Stimulated activated CD4-positive, alpha-beta T cell treated with anti-CD3 and anti-CD28 coated beads, Interleukin-4, amount 100 ng/mL, for 4 hours (primary cell): ENCODE results near the gene SMCO4.
"Not testable (repeated sequence)": the region's sequence is repeated elsewhere in the genome, so short reads cannot be mapped to it uniquely, and the experiment has no call there.

Source experiments
- DNase-seq, 2 experiments: peaks; one replicate each; pipeline ENCODE4 v3.0.0-alpha.2; 2020

SMCO4 gene

DNA sequence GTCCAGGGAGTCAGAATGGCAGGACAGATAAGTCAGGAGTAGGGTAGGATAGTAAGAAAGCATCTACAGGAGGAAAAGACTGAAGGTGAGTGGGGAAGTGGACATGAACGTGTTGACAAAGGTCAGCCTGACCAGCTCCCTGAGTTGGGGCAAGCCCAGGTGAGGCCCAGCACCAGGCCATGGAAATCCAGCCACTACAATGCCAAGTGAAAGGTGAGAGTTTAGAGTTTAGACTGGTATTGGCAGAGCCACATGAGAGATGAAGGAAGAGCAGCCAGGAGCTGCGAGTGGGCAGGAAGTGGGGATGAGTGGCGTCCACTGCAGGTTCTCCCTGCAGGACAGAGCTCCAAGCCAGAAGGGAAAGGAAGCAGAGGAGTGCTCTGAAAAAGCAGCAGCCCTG, 16.5 kb upstream of the SMCO4 start:
- no peak for DNase-seq

GRCh38 chr11:93552874-93553273, 9.7 kb upstream of the SMCO4 start:
- DNase-seq, result no peak

- DNase-seq, result no peak
Measured at GRCh38 chr11:93549976-93550375, 6.8 kb upstream of the SMCO4 start.

DNA sequence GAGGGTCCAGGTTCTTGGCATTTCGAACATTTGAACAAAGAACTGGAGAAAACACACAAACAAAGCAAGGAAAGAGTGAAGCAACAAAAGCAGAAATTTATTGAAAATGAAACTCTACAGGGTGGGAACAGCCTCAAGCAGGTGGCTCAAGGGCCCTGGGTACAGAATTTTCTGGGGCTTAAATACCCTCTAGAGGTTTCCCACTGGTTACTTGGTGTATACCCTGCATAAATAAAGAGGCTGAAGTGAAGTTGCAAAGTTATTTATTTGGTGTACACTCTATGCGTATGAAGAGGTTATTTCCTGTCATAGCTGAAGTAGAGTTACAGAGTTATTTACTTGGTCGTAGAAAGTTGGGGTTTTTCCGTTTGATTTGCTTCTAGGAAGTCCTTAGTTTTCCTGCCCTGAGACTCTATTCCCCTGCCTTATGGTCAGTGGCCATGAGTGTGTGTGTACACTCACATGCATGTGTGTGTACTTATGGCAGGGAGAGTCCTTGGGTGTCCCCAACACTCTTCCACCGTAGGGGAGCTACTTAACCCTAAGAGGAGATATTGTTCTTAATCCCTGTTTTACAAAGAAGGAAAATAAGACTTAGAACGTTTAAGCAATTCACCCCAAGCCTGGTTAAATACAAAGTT, 5.6 kb upstream of the SMCO4 start:
- no peak for DNase-seq

DNA sequence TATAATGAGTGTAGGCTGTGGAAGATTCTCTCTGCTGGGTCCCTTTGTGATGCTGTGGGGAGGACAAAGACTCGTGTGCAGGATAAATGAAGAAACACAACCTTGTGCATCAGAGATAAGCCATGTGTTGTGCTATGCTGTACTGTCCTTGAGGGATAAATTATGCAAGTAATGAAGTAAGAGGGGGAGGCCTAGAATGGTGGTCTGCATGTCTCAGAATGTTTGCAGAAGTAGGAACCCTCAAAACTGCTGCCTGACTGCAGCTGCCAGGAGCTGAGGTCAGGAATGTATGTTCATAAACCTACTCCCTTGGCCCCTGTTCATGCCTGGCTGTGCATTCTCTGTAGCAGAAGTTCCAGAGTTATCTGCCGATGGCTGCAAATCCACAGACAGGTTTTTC, 4.6 kb upstream of the SMCO4 start:
- no peak for DNase-seq

DNA sequence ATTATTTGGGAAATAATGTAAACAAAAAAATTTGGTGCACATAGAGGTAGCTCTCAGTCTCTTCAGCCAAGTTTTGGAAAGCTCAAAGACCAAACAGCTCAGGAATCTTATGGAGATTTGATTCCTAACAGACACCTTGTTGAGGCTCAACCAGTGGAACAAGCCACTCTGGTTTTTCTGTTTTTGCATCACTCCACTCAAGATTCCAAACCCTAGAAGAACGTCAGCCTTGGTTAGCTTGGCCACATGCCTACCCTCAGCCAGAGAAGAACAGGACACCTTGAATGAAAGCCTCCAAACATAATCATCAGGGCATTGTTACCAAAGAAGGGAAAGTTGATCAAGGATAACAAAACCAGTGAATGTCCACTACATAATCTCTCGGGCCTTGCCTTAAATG, 3.8 kb upstream of the SMCO4 start:
- DNase-seq, result no peak

DNA sequence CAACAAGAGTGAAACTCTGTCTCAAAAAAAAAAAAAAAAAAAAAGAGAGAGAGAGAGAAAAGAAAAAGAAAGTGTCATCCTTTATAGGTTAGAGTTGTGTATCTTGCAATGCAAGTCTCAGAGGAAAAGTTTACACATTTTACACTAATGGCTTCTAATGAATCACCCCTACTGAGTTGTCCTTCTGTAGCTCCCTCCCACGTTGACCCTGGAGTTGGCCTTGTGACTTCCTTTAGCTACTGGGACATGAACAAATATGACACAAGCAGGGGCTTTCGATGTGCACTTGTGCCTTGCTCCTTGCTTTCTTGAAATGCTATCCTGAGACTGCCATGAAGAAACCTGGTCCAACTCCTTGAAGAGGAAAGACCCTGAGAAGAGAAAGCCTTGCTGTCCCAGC, 2.4 kb upstream of the SMCO4 start:
- no peak for DNase-seq

- no peak for DNase-seq
Measured at GRCh38 chr11:93542811-93543229, 371 bp downstream of the SMCO4 start.

DNA sequence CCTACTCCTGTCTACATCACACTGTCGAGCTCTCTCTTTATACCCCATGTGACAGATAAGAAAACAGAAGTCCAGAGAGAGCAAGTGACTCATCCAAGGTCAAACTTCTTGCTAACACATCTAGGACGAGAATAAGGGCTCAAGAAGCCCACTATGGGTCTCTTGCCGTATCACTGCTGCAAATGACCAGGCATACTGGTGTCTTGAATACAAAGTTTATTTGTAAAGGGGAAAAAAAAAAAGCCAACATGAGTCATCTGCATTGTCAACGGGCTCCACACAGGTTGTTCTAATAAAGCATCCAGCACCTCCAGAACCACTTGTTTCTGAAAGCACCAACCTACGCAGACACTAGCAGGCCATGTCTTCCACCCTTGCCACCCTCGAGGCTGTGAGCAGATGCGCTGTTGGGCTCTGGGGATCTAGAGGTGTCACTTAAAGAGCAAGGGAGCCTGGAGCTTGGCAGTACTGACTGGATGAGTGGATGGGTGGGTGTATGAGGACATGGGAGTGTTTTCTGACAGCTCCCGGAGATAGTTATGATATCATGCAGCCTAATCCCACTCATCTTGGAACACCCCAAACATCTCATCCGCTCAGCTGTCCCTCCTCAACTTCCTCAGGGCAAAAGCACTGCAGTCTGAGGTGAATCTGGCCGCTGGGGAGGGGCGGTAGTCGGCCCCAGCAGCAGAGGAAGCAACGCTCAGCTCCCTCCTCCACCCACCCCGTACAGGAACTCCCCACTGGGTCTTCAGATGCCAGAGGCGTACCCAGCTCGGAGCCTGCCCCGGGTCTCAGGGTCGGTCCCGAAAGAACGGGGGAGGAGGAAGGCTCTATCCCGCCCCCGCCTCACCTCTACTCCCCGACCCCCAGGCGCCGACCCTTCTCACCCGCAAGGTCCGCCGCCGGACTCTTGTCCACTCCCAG, 1.0 kb downstream of the SMCO4 start:
- peak; percentile 27 to 29 for DNase-seq

GRCh38 chr11:93540896-93541553, 2.2 kb downstream of the SMCO4 start:
- DNase-seq, result no peak

GRCh38 chr11:93540337-93540736, 2.9 kb downstream of the SMCO4 start:
- no peak for DNase-seq

GRCh38 chr11:93537767-93538261, 5.4 kb downstream of the SMCO4 start:
- no peak for DNase-seq

DNA sequence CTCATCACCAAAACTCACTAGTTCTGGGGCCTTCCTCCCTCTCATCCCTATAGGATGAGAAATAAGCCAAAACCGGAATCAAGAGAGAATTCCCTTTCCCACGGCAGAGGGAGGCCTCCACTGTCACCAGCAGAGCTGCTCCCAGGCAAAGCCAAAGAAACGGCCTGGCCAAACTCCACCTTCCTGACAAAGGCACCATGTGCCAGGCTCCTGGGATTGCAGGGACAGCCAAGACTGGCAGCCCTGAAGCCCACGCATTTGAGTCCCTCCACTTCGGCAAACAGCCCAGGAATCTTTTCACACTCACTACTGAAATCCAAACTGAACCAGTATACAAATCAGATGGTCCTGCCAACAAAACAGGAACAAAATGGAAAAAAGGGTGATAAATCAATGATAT, 6.1 kb downstream of the SMCO4 start:
- DNase-seq, result no peak

GRCh38 chr11:93536101-93536861, 6.9 kb downstream of the SMCO4 start:
- DNase-seq, result no peak

GRCh38 chr11:93535578-93535977, 7.6 kb downstream of the SMCO4 start:
- DNase-seq, result not testable (repeated sequence)

DNA sequence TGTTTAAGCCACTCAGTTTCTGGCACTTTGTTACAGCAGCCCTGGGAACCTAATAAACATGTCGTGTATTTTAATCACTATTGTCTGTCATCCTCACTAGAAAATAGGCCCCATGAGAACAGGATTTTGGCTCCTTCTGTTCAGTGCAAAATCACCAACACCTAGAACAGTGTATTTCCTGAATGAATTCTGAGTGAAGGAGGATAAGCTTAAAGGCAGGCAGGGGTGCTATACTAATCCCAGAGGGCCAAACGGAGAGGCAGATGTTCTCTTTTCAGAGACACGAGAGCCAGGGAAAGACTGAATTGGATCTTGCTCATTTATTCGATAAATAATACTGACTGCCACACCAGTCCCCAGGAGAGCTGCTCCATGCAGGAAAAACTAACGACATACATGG, 10.4 kb downstream of the SMCO4 start:
- DNase-seq, result no peak

DNA sequence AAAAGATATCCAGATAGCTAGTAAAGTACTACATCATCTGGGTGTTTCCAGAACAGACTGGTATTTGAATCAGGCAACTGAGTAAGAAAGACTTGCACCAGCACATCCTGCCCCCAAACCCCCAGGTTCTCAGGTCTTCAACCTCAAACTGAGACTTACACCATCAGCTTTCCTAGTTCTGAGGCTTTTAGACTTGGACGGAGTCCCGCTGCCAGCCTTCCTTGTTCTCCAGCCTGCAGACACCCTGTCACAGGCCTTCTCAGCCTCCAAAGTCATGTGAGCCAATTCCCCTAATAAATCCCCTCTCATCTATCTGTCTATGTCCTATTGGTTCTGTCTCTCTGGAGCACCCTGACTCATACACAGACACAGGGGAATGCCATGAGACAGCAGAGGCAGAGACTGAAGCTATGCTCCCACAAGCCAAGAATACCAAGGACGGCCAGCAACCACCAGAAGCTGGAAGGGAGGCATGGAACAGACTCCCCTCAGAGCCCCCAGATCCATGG, 10.9 kb downstream of the SMCO4 start:
- no peak for DNase-seq

GRCh38 chr11:93530468-93530826, 12.7 kb downstream of the SMCO4 start:
- no peak for DNase-seq

- DNase-seq, result no peak
Measured at GRCh38 chr11:93529707-93530467, 13.3 kb downstream of the SMCO4 start.

DNA sequence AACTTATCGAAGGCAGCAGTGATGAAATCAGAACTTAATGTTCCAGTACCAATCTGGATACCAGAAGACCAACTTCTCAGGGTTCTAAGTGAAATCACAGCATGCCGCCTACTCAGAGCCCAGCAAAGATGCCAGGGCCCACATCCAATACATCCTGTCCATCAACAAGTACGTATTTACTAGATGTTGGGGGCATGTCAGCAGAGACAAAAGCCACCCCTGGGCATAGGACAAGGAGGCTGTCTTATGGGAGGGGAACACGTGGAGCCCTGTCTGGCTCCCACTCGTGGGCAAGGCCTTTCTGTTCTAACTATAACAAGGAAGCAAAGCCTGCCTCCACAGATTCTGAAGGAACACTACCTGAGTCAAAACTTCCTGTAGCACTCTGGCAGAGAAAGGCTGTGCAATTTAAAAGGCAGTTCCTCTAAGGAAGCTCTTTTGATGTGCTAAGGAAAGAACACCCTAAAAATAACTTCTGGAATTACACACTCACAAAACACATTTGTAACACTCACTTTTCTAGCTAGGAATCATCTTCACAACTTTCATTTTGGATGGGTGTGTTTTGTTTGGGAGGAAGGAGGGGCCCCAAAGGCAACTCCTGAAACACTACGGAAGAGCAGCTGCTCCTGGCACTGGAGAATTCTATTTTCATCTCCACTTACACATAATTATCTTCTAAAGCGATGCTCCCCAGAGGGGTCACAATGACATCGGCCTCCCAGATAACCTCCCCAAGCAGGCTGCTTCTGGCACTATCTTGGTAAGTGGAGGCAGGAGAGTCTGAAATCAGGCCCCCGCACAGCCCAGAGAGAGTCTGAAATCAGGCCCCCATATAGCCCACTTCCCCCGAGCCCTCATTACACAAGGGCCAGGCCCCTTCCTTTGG, 14.2 kb downstream of the SMCO4 start:
- no peak for DNase-seq

DNA sequence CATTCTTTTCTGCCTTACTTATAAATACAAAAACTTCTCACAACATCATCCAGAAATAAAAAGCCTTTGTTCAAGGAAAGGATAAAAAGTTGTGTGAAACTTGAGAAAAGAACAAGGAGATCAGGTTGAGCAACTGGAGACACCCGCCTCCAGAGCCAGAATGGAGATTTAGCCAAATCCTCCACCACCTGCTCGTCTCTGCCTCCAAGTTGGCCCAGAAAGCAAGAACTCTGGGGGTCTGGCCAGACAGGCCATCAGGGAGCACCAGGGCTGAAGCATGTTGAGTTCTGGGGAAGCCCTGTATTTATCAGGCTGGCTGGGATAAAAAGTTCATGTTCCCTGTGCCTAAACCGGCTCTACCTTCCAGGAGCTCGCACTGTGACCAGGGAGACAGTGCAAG, 14.9 kb downstream of the SMCO4 start:
- no peak for DNase-seq
